SJCRH30 (cell line): ENCODE results near the gene LIPJ. TPM values are rescaled to one million over a fixed set of nuclear protein-coding genes. Genes with fewer than 3 reads are reported as not detected.
A peak's percentile ranks its signal among the peaks of the same experiment; 100 is the strongest.

Source experiments
- DNase-seq, 2 experiments: peaks; one replicate each; pipeline ENCODE4 v3.0.0-alpha.2; 2015 to 2020
- H3K27ac ChIP-seq: fragments of 250-450 bp; sonication (Bioruptor Pico); 2 replicates; pipeline ENCODE4 v1.5.1; 2020; ENCODE audit warnings: mild to moderate bottlenecking, moderate library complexity
- H3K27me3 ChIP-seq: fragments of 250-450 bp; sonication (Bioruptor Pico); 2 replicates; pipeline ENCODE4 v1.5.1; 2020; ENCODE audit warnings: mild to moderate bottlenecking, moderate library complexity
- H3K36me3 ChIP-seq: fragments of 250-450 bp; sonication (Bioruptor Pico); 2 replicates; pipeline ENCODE4 v1.5.1; 2020; ENCODE audit warnings: mild to moderate bottlenecking, moderate library complexity
- H3K4me1 ChIP-seq: fragments of 250-450 bp; sonication (Bioruptor Pico); 2 replicates; pipeline ENCODE4 v1.5.1; 2020; ENCODE audit warnings: mild to moderate bottlenecking, moderate library complexity
- H3K4me3 ChIP-seq: fragments of 250-450 bp; sonication (Bioruptor Pico); 2 replicates; pipeline ENCODE4 v1.5.1; 2020; ENCODE audit warnings: mild to moderate bottlenecking, moderate library complexity
- H3K9me3 ChIP-seq: fragments of 250-450 bp; sonication (Bioruptor Pico); replicated peaks from 2 replicates; pipeline ENCODE4 v1.5.1; 2020; ENCODE audit warnings: mild to moderate bottlenecking, moderate library complexity
- total RNA-seq: library from RNA; depleted of rRNA; stranded (reverse); fragments of >200 nt; shearing (Covaris generic); gene quantifications from 2 replicates; pipeline ENCODE4 v1.2.3, GENCODE V29; 2014

LIPJ gene
- total RNA-seq, 1 experiment from 2014 or later = not detected

GRCh38 chr10:88562152-88562551, 24.4 kb upstream of the LIPJ start:
- Histone ChIP-seq H3K27ac (no peak overlapping the region), H3K27me3 (no peaks in the 10 kb centered on the region), H3K4me3 (no peak overlapping the region), H3K36me3 (no peaks in the 10 kb centered on the region), H3K4me1 (no peaks in the 10 kb centered on the region), H3K9me3 (no peaks in the 10 kb centered on the region)
- DNase-seq = no peak

GRCh38 chr10:88565072-88565471, 21.5 kb upstream of the LIPJ start:
- H3K27me3 ChIP-seq = no peaks in the 10 kb centered on the region
- DNase-seq = peak in 1 of 2 experiments; percentile 46
- no peak overlapping the region for H3K27ac ChIP-seq
- no peaks in the 10 kb centered on the region for H3K36me3 ChIP-seq
- no peaks in the 10 kb centered on the region for H3K4me1 ChIP-seq
- no peaks in the 10 kb centered on the region for H3K9me3 ChIP-seq
- H3K4me3 ChIP-seq = no peak overlapping the region

- no peaks in the 10 kb centered on the region for H3K27me3 ChIP-seq
- no peak overlapping the region for H3K4me3 ChIP-seq
- H3K27ac ChIP-seq = no peak overlapping the region
- no peak for DNase-seq
- no peaks in the 10 kb centered on the region for H3K36me3 ChIP-seq
- H3K4me1 ChIP-seq = no peaks in the 10 kb centered on the region
- no peaks in the 10 kb centered on the region for H3K9me3 ChIP-seq
Observed at GRCh38 chr10:88582411-88582805, 4.2 kb upstream of the LIPJ start.

- H3K27me3 ChIP-seq = no peaks in the 10 kb centered on the region
- no peak within 1 kb of the TSS for H3K4me3 ChIP-seq
- DNase-seq = no peak
- H3K27ac ChIP-seq = no peak within 1 kb of the TSS
- H3K4me1 ChIP-seq = no peaks in the 10 kb centered on the region
- H3K9me3 ChIP-seq = no peaks in the 10 kb centered on the region
- H3K36me3 ChIP-seq = no peaks in the 10 kb centered on the region
Observed at GRCh38 chr10:88582806-88583583, 3.6 kb upstream of the LIPJ start, which contains the start of gene RNLS. Gene RNLS, minus strand, starts transcription at chr10:88583318.

DNA sequence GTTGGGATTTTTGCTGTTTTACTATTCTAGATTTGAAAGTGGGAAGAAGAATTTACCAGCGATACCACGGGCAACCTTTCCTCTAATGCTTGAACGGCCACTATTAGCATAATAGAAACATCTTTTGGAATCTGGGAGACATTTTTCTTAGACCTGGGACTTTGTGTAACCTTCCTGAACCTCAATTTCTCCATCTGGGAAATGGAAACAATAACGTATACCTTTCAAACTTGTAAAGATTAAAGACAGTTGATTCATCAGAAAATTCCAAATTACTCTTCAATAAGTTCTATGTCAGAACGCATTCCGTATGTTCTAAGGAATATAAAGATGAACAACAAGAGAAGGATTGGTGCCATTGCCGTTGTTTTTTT, 3.0 kb upstream of the LIPJ start:
- no peaks in the 10 kb centered on the region for H3K36me3 ChIP-seq
- H3K4me3 ChIP-seq = no peak overlapping the region
- no peaks in the 10 kb centered on the region for H3K27me3 ChIP-seq
- no peak for DNase-seq
- H3K4me1 ChIP-seq = no peaks in the 10 kb centered on the region
- no peaks in the 10 kb centered on the region for H3K9me3 ChIP-seq
- H3K27ac ChIP-seq = no peak overlapping the region

- no peaks in the 10 kb centered on the region for H3K4me1 ChIP-seq
- H3K36me3 ChIP-seq = no peaks in the 10 kb centered on the region
- DNase-seq = no peak
- no peaks in the 10 kb centered on the region for H3K9me3 ChIP-seq
- H3K27ac ChIP-seq = no peak overlapping the region
- no peak overlapping the region for H3K4me3 ChIP-seq
- H3K27me3 ChIP-seq = no peaks in the 10 kb centered on the region
Observed at GRCh38 chr10:88592381-88592780, 5.8 kb downstream of the LIPJ start.

DNA sequence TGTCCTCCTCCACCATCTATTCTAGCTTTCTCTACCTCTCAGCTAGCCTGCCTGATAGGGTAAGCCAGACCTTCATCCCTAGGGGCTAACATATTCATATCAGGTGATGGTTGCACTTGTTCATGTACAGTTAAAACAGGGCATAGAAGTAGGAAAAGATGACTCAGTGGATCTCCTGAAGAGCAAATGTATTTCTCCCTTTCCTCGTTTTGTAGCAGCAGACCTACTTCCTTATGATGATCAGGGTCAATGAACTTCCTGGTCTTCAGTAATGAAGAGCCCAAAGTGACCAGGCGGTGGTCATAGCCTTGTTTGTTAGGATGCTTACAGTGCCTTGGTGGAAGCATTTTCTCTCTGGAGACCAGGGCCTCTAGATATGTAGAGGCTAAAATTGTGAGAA, 6.3 kb downstream of the LIPJ start:
- Histone ChIP-seq H3K9me3 (no peaks in the 10 kb centered on the region), H3K27me3 (no peaks in the 10 kb centered on the region), H3K27ac (no peak overlapping the region), H3K4me1 (no peaks in the 10 kb centered on the region), H3K4me3 (no peak overlapping the region), H3K36me3 (no peaks in the 10 kb centered on the region)
- no peak for DNase-seq

DNA sequence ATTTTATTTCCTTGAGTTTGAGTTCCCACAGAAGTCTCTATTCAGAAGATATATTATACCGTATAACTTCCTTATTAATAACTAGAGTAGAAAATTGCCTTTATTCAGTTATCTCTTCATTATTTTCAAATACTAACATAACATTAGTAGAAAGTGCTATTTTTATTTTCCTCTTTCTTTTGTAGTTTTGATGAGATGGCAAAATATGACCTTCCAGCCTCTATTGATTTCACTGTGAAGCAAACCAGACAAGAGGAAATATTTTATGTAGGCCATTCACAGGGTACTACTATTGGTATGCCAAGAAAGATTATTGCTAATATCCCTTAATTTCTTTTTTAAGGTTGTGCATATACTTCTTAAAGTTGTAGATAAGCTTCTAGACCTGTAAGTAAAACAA, 7.9 kb downstream of the LIPJ start:
- Histone ChIP-seq H3K4me1 (no peaks in the 10 kb centered on the region), H3K27me3 (no peaks in the 10 kb centered on the region), H3K36me3 (no peaks in the 10 kb centered on the region), H3K27ac (no peak overlapping the region), H3K4me3 (no peak overlapping the region), H3K9me3 (no peaks in the 10 kb centered on the region)
- no peak for DNase-seq

GRCh38 chr10:88598055-88598454, 11.5 kb downstream of the LIPJ start:
- Histone ChIP-seq H3K36me3 (no peaks in the 10 kb centered on the region), H3K4me1 (no peaks in the 10 kb centered on the region), H3K9me3 (no peaks in the 10 kb centered on the region), H3K27ac (no peak overlapping the region), H3K4me3 (no peak overlapping the region), H3K27me3 (no peaks in the 10 kb centered on the region)
- DNase-seq = no peak

- no peaks in the 10 kb centered on the region for H3K36me3 ChIP-seq
- no peaks in the 10 kb centered on the region for H3K27me3 ChIP-seq
- no peak overlapping the region for H3K4me3 ChIP-seq
- H3K9me3 ChIP-seq = no peaks in the 10 kb centered on the region
- no peak overlapping the region for H3K27ac ChIP-seq
- peaks cover 4% of the 10 kb centered on the region; the same call in 1 of the 2 replicates for H3K4me1 ChIP-seq
- DNase-seq = no peak
Observed at GRCh38 chr10:88608052-88608732, 21.6 kb downstream of the LIPJ start.

DNA sequence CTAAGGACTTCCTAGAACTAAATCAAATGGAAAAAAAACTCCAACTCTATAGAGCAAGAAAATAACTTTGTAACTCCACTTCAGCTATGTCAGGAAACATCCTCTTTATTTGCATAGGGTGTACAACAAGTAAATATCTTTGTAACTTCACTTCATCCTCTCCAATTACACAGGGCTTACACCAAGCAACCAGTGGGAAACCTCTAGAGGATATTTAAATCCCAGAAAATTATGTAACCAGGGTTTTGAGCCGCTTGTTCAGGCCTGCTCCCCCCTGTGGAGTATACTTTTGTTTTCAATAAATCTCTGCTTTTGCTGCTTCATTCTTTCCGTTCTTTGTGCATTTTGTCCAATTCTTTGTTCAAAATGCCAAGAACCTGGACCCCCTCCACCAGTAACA, 22.2 kb downstream of the LIPJ start:
- H3K27ac ChIP-seq = no peak overlapping the region
- H3K27me3 ChIP-seq = no peaks in the 10 kb centered on the region
- H3K4me1 ChIP-seq = peaks cover 4% of the 10 kb centered on the region; the same call in 1 of the 2 replicates
- no peaks in the 10 kb centered on the region for H3K36me3 ChIP-seq
- H3K9me3 ChIP-seq = no peaks in the 10 kb centered on the region
- H3K4me3 ChIP-seq = no peak overlapping the region
- peak in 1 of 2 experiments; percentile 12 for DNase-seq

- DNase-seq = peak; percentile 68 to 81
- peak overlapping the region; percentile 33 for H3K27ac ChIP-seq
Observed at GRCh38 chr10:88616250-88616977, 29.9 kb downstream of the LIPJ start.

GRCh38 chr10:88617772-88618300, 31.3 kb downstream of the LIPJ start:
- Histone ChIP-seq H3K27ac (no peak overlapping the region), H3K9me3 (no peaks in the 10 kb centered on the region), H3K4me3 (no peak overlapping the region), H3K36me3 (no peaks in the 10 kb centered on the region), H3K4me1 (peaks cover 15% of the 10 kb centered on the region), H3K27me3 (no peaks in the 10 kb centered on the region)
- no peak for DNase-seq

More at GRCh38 chr10:88616250-88616977, 29.9 kb downstream of the LIPJ start:
- no peaks in the 10 kb centered on the region for H3K9me3 ChIP-seq
- no peaks in the 10 kb centered on the region for H3K27me3 ChIP-seq
- no peaks in the 10 kb centered on the region for H3K36me3 ChIP-seq
- H3K4me1 ChIP-seq = peaks cover 15% of the 10 kb centered on the region
- H3K4me3 ChIP-seq = no peak overlapping the region

GRCh38 chr10:88618496-88618895, 31.9 kb downstream of the LIPJ start:
- H3K27ac ChIP-seq = no peak overlapping the region
- H3K9me3 ChIP-seq = no peaks in the 10 kb centered on the region
- no peak overlapping the region for H3K4me3 ChIP-seq
- no peaks in the 10 kb centered on the region for H3K36me3 ChIP-seq
- DNase-seq = no peak
- H3K4me1 ChIP-seq = peaks cover 15% of the 10 kb centered on the region
- H3K27me3 ChIP-seq = no peaks in the 10 kb centered on the region

GRCh38 chr10:88620441-88620840, 33.9 kb downstream of the LIPJ start:
- H3K27me3 ChIP-seq = no peaks in the 10 kb centered on the region
- peaks cover 15% of the 10 kb centered on the region for H3K4me1 ChIP-seq
- peak in 1 of 2 experiments; percentile 39 for DNase-seq
- peak overlapping the region; percentile 18; the same call in 1 of the 2 replicates for H3K27ac ChIP-seq
- no peak overlapping the region for H3K4me3 ChIP-seq
- no peaks in the 10 kb centered on the region for H3K36me3 ChIP-seq
- H3K9me3 ChIP-seq = no peaks in the 10 kb centered on the region
